Loucy (cell line): ENCODE measurements around the gene PLA2G12B.

Experiments
- CTCF ChIP-seq: fragments of 200-600 bp; sonication (generic); conservative IDR thresholded peaks from 2 replicates; pipeline ENCODE4 v1.5.1; 2014; ENCODE audit warnings: mild to moderate bottlenecking, antibody characterized with exemption, low read length
- EZH2phosphoT487 ChIP-seq: fragments of 200-600 bp; IDR thresholded peaks from 2 replicates; pipeline ENCODE4 v1.6.1; 2018; ENCODE audit warnings: antibody characterized with exemption, mild to moderate bottlenecking, moderate library complexity, borderline replicate concordance

DNA sequence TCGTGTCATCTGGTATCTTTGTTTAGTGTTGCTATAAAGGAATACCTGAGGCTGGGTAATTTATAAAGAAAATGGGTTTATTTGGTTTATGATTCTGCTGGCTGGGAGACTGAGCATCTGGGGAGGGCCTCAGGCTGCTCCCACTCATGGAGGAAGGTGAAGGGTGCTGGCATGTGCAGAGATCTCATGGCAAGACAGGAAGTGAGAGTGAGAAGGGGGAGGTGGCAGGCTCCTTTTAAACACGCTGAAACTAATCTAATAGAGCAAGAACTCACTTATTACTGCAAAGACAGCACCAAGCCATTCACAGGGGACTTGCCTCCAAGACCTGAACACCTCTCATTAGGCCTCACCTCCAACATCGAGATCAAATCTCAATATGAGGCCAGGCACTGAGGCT is 49.8 kb downstream of the PLA2G12B start:
- TF ChIP-seq CTCF (no peak), EZH2phosphoT487 (no peak)
